Head of caudate nucleus (tissue), 42 donors: ENCODE data around the gene PLIN5.

Experiments used
- DNase-seq, 42 donors: peaks; one replicate each; pipeline versions ENCODE4 v3.0.0 to v3.0.0-alpha.2; 2020 to 2021; ENCODE audit warnings: mixed read lengths in 7 of 42
- intact Hi-C: fragments of 100-400 bp; cut with DNase I; formaldehyde crosslinking; loops from one replicate; pipeline ENCODE4 v1.15.0; 2022

PLIN5 gene

DNA sequence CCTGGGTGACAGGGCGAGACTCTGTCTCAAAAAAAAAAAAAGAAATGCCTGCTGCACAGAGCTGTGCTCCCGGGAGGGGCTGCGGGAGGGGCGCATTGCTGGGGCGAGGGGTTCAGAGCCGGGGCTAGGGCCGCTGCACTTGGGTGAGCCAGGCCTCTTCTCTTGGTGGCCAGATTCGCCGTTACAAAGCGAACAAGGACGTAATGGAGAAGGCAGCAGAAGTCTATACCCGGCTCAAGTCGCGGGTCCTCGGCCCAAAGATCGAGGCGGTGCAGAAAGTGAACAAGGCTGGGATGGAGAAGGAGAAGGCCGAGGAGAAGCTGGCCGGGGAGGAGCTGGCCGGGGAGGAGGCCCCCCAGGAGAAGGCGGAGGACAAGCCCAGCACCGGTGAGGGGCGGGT lies 35.7 kb downstream of the PLIN5 start:
- intact Hi-C loops, result no loop called here
- DNase-seq, result no peak

DNA sequence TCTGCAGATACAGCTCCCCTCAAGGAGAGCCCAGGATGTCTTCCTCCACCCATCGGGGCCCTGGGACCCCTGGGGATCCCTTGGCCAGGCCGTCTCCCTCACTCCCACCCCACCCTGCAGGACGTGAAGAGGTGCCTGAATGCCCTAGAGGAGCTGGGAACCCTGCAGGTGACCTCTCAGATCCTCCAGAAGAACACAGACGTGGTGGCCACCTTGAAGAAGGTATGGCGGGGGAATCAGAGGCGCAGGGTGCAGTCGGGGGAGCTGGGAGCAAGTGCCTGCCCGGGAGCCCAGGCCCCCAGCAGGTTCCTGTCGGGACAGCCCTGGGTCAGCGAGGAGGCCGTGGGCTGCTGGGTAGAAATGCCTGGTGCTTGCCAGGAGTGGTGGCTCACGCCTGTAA lies 36.3 kb downstream of the PLIN5 start:
- no peak for DNase-seq
- intact Hi-C loops, result no loop called here

DNA sequence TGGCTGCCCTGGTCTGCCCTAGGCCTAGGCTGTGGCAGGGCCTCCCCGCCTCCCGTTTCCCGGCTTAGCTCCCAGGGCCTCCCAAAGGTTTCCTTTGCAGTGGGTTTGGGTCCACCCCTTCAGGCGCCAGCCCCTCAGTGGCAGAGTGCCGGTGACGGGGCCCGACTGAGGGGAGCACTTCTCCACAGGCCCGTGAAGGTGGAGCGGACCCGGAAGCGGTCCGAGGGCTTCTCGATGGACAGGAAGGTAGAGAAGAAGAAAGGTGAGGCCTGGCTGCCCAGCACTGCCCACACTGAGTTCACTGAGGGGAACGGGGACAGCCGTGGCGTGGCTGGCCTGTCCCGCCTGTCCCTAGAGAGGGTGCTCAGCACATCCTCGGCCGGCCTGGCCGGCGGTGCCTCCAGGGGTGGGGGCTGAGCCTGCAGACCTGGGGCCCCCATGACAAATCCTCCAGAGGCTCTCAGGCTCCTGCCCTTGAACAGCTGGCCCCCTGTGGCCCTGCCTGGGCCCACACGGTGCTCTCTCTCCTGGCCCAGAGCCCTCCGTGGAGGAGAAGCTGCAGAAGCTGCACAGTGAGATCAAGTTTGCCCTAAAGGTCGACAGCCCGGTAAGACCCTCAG lies 37.1 kb downstream of the PLIN5 start:
- intact Hi-C loops, result no loop called here
- no peak for DNase-seq

DNA sequence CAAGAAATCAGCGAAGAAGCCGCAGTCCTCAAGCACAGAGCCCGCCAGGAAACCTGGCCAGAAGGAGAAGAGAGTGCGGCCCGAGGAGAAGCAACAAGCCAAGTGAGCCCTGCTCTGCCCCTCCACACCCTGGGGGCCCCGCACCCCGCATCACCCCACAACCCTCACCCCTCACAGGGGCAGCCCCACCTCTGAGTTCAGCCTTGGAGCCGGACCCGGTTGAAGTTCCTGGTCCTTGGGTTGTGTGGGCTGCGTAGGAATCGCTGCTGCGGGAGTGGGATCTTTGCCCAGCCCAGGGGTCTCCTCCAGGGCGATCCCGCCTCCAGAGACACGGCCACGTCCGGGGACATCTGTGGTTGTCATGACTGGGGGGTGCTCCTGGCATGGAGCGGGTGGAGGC lies 38.7 kb downstream of the PLIN5 start:
- intact Hi-C loops, result no loop called here
- no peak for DNase-seq

DNA sequence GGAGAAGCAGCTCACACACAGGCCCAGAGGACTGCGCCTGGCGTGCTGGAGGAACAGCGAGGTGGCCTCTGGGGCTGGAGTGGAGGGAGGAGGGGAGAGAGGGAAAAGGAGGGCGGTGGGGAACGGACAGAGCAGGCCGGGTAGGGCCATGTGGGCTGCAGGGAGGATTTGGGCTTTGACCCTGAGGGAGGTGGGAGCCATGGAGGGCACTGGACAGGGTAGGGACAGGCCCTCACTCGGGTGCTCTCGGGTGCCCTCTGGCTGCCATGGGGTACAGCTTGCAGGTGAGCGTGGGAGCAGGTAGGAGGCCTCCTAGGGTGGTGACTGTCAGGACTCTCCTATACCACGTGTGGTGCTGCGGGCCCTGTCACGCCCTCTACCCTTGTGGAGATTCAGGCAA lies 39.6 kb downstream of the PLIN5 start:
- intact Hi-C loops, result no loop called here
- DNase-seq, result peak; percentile 11 to 91 (median 72)

- DNase-seq, result no peak
- intact Hi-C loops, result no loop called here
These were observed 40.3 kb downstream of the PLIN5 start for GRCh38 chr19:4494691-4495064.

DNA sequence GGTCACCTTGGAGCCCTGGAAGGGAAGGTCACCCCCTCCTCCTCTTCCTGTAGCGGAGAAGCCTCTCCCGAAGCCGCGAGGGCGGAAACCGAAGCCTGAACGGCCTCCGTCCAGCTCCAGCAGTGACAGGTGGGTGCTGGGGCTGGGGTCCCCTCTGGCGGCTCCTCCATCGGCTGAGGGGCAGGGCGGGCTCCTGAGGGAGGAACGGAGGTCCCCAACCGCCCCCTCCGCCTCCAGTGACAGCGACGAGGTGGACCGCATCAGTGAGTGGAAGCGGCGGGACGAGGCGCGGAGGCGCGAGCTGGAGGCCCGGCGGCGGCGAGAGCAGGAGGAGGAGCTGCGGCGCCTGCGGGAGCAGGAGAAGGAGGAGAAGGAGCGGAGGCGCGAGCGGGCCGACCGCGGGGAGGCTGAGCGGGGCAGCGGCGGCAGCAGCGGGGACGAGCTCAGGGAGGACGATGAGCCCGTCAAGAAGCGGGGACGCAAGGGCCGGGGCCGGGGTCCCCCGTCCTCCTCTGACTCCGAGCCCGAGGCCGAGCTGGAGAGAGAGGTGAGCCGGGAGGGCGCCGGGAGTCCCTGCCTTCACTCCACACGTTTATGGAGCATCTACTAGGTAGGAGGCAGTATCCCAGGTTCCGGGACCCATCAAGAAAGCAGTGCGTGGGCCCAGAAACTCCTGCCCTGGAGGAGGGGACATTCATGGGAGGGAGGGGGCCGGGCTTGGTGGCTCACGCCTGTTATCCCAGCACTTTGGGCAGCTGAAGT lies 40.9 kb downstream of the PLIN5 start:
- intact Hi-C loops, result no loop called here
- DNase-seq, result no peak

DNA sequence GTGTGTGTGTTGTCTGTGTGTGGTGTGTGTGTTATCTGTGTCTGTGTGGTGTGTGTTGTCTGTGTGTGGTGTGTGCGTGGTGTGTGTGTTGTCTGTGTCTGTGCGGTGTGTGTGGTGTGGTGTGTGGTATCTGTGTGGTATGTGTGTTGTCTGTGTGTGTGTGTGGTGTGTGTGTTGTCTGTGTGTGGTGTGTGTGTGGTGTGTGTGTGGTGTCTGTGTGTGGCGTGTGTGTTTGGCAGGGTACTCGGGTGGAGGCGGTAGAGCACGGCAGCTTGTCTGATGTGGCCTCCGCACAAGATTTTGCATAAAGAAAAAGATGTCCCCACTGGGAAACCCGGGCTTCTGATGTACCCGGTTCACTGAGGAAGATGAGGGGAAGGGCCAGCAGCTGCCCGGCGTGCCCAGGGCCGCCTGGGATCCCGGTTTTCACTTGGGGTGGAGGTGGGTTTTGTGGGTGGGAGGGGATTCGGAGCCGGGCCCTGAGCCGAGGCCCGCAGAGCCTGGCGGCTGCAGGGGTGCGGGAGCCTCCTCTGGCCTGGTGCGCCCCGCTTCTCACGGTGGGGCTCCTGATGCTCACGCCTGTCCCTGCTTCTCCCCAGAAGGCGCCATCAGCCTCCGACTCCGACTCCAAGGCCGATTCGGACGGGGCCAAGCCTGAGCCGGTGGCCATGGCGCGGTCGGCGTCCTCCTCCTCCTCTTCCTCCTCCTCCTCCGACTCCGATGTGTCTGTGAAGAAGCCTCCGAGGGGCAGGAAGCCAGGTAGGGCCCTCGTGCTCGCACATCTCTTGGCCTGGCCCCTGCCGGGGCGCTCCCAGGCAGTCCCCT lies 41.7 kb downstream of the PLIN5 start:
- intact Hi-C loops, result no loop called here
- peak in 8 of 42 donors; percentile 18 to 54 (median 36) for DNase-seq

- no peak for DNase-seq
- intact Hi-C loops, result no loop called here
These were observed 42.5 kb downstream of the PLIN5 start for GRCh38 chr19:4492337-4493103.

DNA sequence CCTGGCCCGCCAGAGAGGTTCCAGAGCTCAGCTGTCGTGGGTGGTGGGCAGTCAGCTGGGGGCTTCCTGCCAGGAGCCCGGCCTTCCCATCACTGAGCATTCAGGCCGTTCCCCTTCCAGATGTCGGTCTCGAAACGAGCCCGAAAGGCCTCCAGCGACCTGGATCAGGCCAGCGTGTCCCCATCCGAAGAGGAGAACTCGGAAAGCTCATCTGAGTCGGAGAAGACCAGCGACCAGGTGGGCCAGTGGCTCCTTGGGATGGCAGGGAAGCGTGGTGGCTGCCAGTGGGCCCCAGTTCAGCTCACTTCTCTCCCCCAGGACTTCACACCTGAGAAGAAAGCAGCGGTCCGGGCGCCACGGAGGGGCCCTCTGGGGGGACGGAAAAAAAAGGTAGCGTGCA lies 43.6 kb downstream of the PLIN5 start:
- no peak for DNase-seq
- intact Hi-C loops, result no loop called here

DNA sequence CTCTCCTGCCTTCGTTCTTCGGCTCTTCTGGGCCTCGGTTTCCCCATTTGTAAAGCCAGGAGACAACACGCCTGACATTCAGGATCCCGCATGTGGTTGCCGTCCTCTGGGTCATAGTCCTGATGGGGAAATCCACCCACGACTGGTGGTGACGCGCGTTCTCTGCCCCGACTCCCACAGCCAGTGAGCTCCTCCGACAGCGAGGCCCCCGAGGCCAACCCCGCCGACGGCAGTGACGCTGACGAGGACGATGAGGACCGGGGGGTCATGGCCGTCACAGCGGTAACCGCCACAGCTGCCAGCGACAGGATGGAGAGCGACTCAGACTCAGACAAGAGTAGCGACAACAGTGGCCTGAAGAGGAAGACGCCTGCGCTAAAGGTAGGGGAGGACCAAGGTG lies 46.5 kb downstream of the PLIN5 start:
- no peak for DNase-seq
- intact Hi-C loops, result no loop called here

GRCh38 chr19:4487572-4487971 lies 47.5 kb downstream of the PLIN5 start:
- intact Hi-C loops, result no loop called here
- no peak for DNase-seq

- intact Hi-C loops, result no loop called here
These were observed 51.6 kb downstream of the PLIN5 start for GRCh38 chr19:4483385-4483784.

DNA sequence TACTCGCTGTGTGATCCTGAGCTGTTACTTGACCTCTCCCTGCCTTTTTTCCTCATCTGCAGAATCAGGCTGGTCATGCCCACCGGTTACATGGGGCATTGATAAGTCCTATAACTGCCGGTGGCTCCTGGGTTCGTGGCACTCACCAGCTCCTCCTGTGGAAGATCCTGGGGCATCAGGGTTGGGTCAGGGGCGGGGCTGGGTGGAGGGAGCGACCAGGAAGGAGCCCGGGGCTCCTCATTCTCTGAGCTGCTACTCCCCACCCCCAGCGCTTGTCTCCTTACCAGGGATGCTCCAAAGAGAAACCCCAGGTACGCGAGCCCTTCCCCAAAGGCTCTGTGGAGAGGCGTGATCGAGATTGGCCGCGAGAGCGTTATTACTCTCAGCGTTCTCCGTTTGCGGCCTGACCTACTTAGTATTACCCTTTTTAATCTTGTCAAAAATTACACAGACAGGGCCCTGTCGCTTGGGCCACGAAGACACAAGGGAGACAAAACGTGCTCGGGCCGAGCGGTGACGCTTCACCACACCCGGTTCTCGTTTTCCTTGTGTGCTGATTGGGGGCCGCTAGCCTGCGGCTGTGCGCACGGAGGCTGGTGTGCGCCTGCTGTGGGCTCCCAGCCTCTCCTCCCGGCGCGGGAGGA lies 52.2 kb downstream of the PLIN5 start:
- DNase-seq, result no peak
- intact Hi-C loops, result no loop called here

More at GRCh38 chr19:4483385-4483784, 51.6 kb downstream of the PLIN5 start:
- no peak for DNase-seq

DNA sequence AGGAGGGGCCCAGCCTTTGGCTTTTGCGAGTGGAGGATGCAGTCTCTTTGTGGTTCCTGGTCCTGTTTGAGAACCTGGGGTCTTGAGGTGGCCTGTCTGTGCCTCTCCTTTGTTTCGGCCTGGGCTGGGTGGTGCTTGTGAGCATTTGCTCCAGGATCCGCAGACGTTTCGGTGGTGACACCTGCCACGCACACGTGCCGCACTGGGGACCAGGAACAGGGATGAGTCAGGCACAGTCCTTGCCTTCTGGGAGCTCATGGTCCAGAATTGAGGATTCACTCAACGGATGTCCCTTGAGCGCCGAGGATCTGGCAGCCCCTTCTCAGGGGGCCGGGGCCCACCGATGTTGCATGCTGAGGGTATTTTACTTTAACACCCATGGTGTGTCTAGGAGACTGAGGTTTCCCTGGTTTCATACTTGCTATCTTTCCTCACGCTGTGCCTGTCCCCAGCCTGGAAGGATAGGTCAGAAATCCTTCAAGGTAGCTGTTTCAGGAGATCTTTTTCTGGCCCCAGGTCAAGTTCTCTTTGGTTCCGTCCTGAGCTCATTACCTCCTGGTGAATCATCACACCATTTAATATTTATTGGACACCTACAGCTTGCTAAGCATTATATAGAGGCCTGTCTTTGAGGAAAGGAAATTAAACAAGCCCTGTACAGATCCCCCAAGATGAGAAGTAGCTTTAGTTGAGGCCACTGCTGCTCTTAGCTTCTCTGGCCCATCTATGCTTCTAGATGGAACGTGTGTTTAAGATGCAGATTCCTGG lies 57.8 kb downstream of the PLIN5 start:
- intact Hi-C loops, result no loop called here
- no peak for DNase-seq

DNA sequence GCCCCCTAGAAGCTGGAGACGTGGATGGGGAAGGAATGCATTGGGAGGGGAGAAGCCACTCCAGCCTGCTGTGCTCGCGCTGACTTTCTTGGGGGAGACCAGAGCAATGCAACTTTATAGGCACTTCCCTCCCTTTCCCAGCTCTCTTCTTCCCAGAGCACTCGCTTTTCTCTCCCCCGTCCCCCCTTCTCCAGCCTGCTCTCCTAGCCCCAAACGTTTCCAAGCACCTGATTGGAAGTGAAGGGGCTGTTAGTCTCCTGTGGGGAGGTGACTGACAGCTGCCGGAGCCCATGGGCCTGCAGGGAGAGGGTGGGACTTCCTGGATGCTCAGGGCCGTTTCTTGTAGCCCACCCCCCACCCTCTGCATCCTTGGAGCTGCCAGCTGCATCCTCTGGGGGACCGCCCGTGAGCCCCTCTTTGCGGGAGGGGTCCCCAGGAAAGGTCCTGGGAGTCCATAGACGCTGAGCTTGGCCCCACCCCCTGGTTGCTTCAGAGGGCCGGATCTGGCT lies 60.5 kb downstream of the PLIN5 start:
- intact Hi-C loops, result no loop called here
- DNase-seq, result peak; percentile 53 to 93 (median 78)

- no peak for DNase-seq
- intact Hi-C loops, result no loop called here
These were observed 61.1 kb downstream of the PLIN5 start for GRCh38 chr19:4473763-4474513.
